CD8-positive, alpha-beta memory T cell (primary cell): ENCODE results near the gene HP. TPM values are rescaled to one million over a fixed set of nuclear protein-coding genes. Genes with fewer than 3 reads are reported as not detected.

ENCODE experiments used
- CTCF ChIA-PET: fragments of 350-600 bp; sonication (Branson Sonifier 250); formaldehyde crosslinking; loops from one replicate; lab custom pipeline; 2021; ENCODE audit warnings: antibody characterized with exemption; lab: Charles Lee
- POLR2A ChIA-PET: fragments of 350-600 bp; sonication (Branson Sonifier 250); formaldehyde crosslinking; loops from one replicate; lab custom pipeline; 2021; ENCODE audit warnings: antibody characterized with exemption; lab: Charles Lee
- DNase-seq, 5 donors: peaks; one replicate each; pipeline versions ENCODE4 v3.0.0 to v3.0.0-alpha.2; 2020 to 2022; ENCODE audit warnings: mixed read lengths in 1 of 5
- H3K27ac ChIP-seq: one replicate; pipeline ENCODE4 v1.7.0; 2013; ENCODE audit warnings: low read depth, mild to moderate bottlenecking, low read length, moderate library complexity
- H3K27me3 ChIP-seq: 2 replicates; pipeline ENCODE4 v1.7.0; 2013; ENCODE audit warnings: low read length, mild to moderate bottlenecking; ENCODE audit not compliant: insufficient read depth, poor library complexity, severe bottlenecking
- H3K36me3 ChIP-seq: 2 replicates; pipeline ENCODE4 v1.7.0; 2013; ENCODE audit warnings: mild to moderate bottlenecking, low read length, moderate library complexity; ENCODE audit not compliant: insufficient read depth
- H3K4me1 ChIP-seq: 2 replicates; pipeline ENCODE4 v1.7.0; 2013; ENCODE audit warnings: mild to moderate bottlenecking, low read length, moderate library complexity; ENCODE audit not compliant: insufficient read depth
- H3K4me3 ChIP-seq: 2 replicates; pipeline ENCODE4 v1.7.0; 2013; ENCODE audit warnings: mild to moderate bottlenecking, low read length
- H3K9me3 ChIP-seq: 2 replicates; pipeline ENCODE4 v1.7.0; 2013; ENCODE audit warnings: mild to moderate bottlenecking, low read length
- H3K27ac Mint-ChIP-seq, 8 donors: one replicate each; pipeline ENCODE4 v1.8.0; 2020 to 2021; ENCODE audit warnings: mixed read lengths in 8 of 8, mild to moderate bottlenecking in 6 of 8, inconsistent platforms in 3 of 8, moderate library complexity in 3 of 8
- H3K27me3 Mint-ChIP-seq, 2 donors: one replicate each; pipeline ENCODE4 v1.8.0; 2020 to 2021; ENCODE audit warnings: mixed read lengths in 2 of 2, mild to moderate bottlenecking in 1 of 2, moderate library complexity in 1 of 2
- H3K36me3 Mint-ChIP-seq, 3 donors: one replicate each; pipeline ENCODE4 v1.8.0; 2020 to 2021; ENCODE audit warnings: mixed read lengths in 3 of 3, inconsistent platforms in 1 of 3, mild to moderate bottlenecking in 1 of 3
- H3K4me1 Mint-ChIP-seq, 3 donors: one replicate each; pipeline ENCODE4 v1.8.0; 2020 to 2021; ENCODE audit warnings: mixed read lengths in 3 of 3, inconsistent platforms in 1 of 3, mild to moderate bottlenecking in 1 of 3
- H3K4me3 Mint-ChIP-seq, 7 donors: one replicate each; pipeline ENCODE4 v1.8.0; 2020 to 2021; ENCODE audit warnings: mixed read lengths in 7 of 7, mild to moderate bottlenecking in 6 of 7, moderate library complexity in 4 of 7, inconsistent platforms in 2 of 7
- H3K9me3 Mint-ChIP-seq, 5 donors: one replicate each; pipeline ENCODE4 v1.8.0; 2020 to 2022; ENCODE audit warnings: mixed read lengths in 5 of 5, mild to moderate bottlenecking in 3 of 5, moderate library complexity in 2 of 5, inconsistent platforms in 1 of 5
- polyA plus RNA-seq: library from polyadenylated mRNA; unstranded; fragments of 300-500 nt; fragmentation: Illumina TruSeq; gene quantifications from one replicate; pipeline ENCODE4 v1.2.3, GENCODE V29; 2021
- total RNA-seq, 2 experiments: library from RNA; stranded (reverse); gene quantifications; one replicate each; pipeline ENCODE4 v1.2.3, GENCODE V29; 2021

The HP gene
- total and polyA plus RNA-seq, 3 experiments from 2014 or later = not detected

- Mint-ChIP-seq H3K27me3 (no peaks in the 10 kb centered on the region), H3K4me1 (no peaks in the 10 kb centered on the region), H3K4me3 (no peak overlapping the region), H3K36me3 (peaks cover 14 to 94% (median 36%) of the 10 kb centered on the region in 3 donors), H3K27ac (no peak overlapping the region), H3K9me3 (no peaks in the 10 kb centered on the region)
- Histone ChIP-seq H3K36me3 (peaks cover 70% of the 10 kb centered on the region), H3K4me1 (no peaks in the 10 kb centered on the region), H3K27ac (no peak overlapping the region), H3K4me3 (no peak overlapping the region), H3K9me3 (no peaks in the 10 kb centered on the region), H3K27me3 (no peaks in the 10 kb centered on the region)
- CTCF ChIA-PET = no interaction called here
- DNase-seq = no peak
- POLR2A ChIA-PET = no interaction called here
Observed at GRCh38 chr16:72109300-72109699, 55.0 kb downstream of the HP start.

GRCh38 chr16:72109966-72110530, 55.7 kb downstream of the HP start:
- H3K4me1 ChIP-seq = no peaks in the 10 kb centered on the region
- H3K27ac ChIP-seq = no peak overlapping the region
- no peak for DNase-seq
- H3K9me3 ChIP-seq = no peaks in the 10 kb centered on the region
- H3K4me3 ChIP-seq = no peak overlapping the region
- no peaks in the 10 kb centered on the region for H3K4me1 Mint-ChIP-seq
- no peaks in the 10 kb centered on the region for H3K27me3 Mint-ChIP-seq
- H3K4me3 Mint-ChIP-seq = no peak overlapping the region
- POLR2A ChIA-PET = no interaction called here
- H3K36me3 Mint-ChIP-seq = peaks cover 14 to 86% (median 35%) of the 10 kb centered on the region in 3 donors
- peaks cover 63% of the 10 kb centered on the region for H3K36me3 ChIP-seq
- no peaks in the 10 kb centered on the region for H3K27me3 ChIP-seq
- no peaks in the 10 kb centered on the region for H3K9me3 Mint-ChIP-seq
- CTCF ChIA-PET = no interaction called here
- no peak overlapping the region for H3K27ac Mint-ChIP-seq

Other genes with a start within 250 kb of the HP start
- gene AP1G1, start 245.7 kb upstream of the HP start, total RNA-seq = 10 to 100 TPM; 80.4 to 83.3 TPM
- 10.9 TPM for gene AP1G1, start 245.7 kb upstream of the HP start, polyA plus RNA-seq
- 10 to 100 TPM; 16.9 to 19.7 TPM for gene ATXN1L, start 208.5 kb upstream of the HP start, total RNA-seq
- 11.9 TPM for gene ATXN1L, start 208.5 kb upstream of the HP start, polyA plus RNA-seq
- gene ZNF821, start 170.3 kb upstream of the HP start, total RNA-seq = 1 to 10 TPM; 3.3 to 5.3 TPM
- gene ZNF821, start 170.3 kb upstream of the HP start, polyA plus RNA-seq = 12.6 TPM
- 100 to 1,000 TPM; 172 to 177 TPM for gene IST1, start 159.0 kb upstream of the HP start, total RNA-seq
- gene IST1, start 159.0 kb upstream of the HP start, polyA plus RNA-seq = 144 TPM
- gene PKD1L3, start 54.1 kb upstream of the HP start, total RNA-seq = not detected
- not detected for gene PKD1L3, start 54.1 kb upstream of the HP start, polyA plus RNA-seq
- 10 to 100 TPM; 26.2 to 28.5 TPM for gene DHODH, start 45.8 kb upstream of the HP start, total RNA-seq
- 10.7 TPM for gene DHODH, start 45.8 kb upstream of the HP start, polyA plus RNA-seq
- gene HPR, start 8.7 kb downstream of the HP start, total RNA-seq = not detected
- not detected for gene HPR, start 8.7 kb downstream of the HP start, polyA plus RNA-seq
- gene TXNL4B, start 39.1 kb downstream of the HP start, total RNA-seq = 10 to 100 TPM; 37.9 to 38.7 TPM
- 14.0 TPM for gene TXNL4B, start 39.1 kb downstream of the HP start, polyA plus RNA-seq
- 10 to 100 TPM; 93.6 to 98.3 TPM for gene DHX38, start 39.3 kb downstream of the HP start, total RNA-seq
- 32.7 TPM for gene DHX38, start 39.3 kb downstream of the HP start, polyA plus RNA-seq
- under 1 TPM; 0.09 to 0.15 TPM for gene PMFBP1, start 117.7 kb downstream of the HP start, total RNA-seq
- gene PMFBP1, start 117.7 kb downstream of the HP start, polyA plus RNA-seq = 0.13 TPM